Measurements from ENCODE around the gene CCDC142.
A peak's percentile ranks its signal among the peaks of the same experiment; 100 is the strongest.

Gene CCDC142

GRCh38 chr2:74457129-74457548, 25.7 kb downstream of the CCDC142 start:
- TF ChIP-seq CTCF (IDR thresholded peaks at IDR 0.05; ENCODE audit: control insufficient read depth, insufficient read depth, low read depth, low read length, missing control alignments): no peak
- H3K4me3 ChIP-seq (ENCODE audit: control insufficient read depth, low read depth, low read length): peak overlapping the region; percentile 68
- no peak for DNase-seq (ENCODE audit: low read depth)

- no peak for TF ChIP-seq CTCF (IDR thresholded peaks at IDR 0.05; ENCODE audit: control insufficient read depth, insufficient read depth, low read depth, low read length, missing control alignments)
- H3K4me3 ChIP-seq (ENCODE audit: control insufficient read depth, low read depth, low read length): peak within 1 kb of the TSS; percentile 83
Observed at GRCh38 chr2:74454654-74455511, 27.9 kb downstream of the CCDC142 start, which contains the start of gene INO80B. Gene INO80B, plus strand, starts transcription at chr2:74455087. Its CDS starts 30 bp downstream, at chr2:74455117.

GRCh38 chr2:74450570-74451190, 32.1 kb downstream of the CCDC142 start:
- no peak overlapping the region for H3K4me3 ChIP-seq (ENCODE audit: control insufficient read depth, low read depth, low read length)
- no peak for DNase-seq (ENCODE audit: low read depth)
- TF ChIP-seq CTCF (IDR thresholded peaks at IDR 0.05; ENCODE audit: control insufficient read depth, insufficient read depth, low read depth, low read length, missing control alignments): no peak

More at GRCh38 chr2:74454654-74455511, 27.9 kb downstream of the CCDC142 start, which contains the start of gene INO80B:
- DNase-seq (ENCODE audit: low read depth): peak; percentile 95

- no peak overlapping the region for H3K4me3 ChIP-seq (ENCODE audit: control insufficient read depth, low read depth, low read length)
- no peak for DNase-seq (ENCODE audit: low read depth)
- TF ChIP-seq CTCF (IDR thresholded peaks at IDR 0.05; ENCODE audit: control insufficient read depth, insufficient read depth, low read depth, low read length, missing control alignments): no peak
Observed at GRCh38 chr2:74448771-74449170, 34.0 kb downstream of the CCDC142 start.

GRCh38 chr2:74447230-74447999, 35.4 kb downstream of the CCDC142 start:
- H3K4me3 ChIP-seq (ENCODE audit: control insufficient read depth, low read depth, low read length): no peak overlapping the region
- TF ChIP-seq CTCF (IDR thresholded peaks at IDR 0.05; ENCODE audit: control insufficient read depth, insufficient read depth, low read depth, low read length, missing control alignments): no peak
- no peak for DNase-seq (ENCODE audit: low read depth)

Data from AG09309 (cell line).